HUDEP-2 (cell line): Measurements from ENCODE around the gene ATP8A1.
"Not testable (repeated sequence)": the region's sequence is repeated elsewhere in the genome, so short reads cannot be mapped to it uniquely, and the experiment has no call there.

Experiments used
- DNase-seq, 76 experiments: peaks; one replicate each; lab custom pipeline; 2025; ENCODE audit not compliant: unreplicated experiment in 76 of 76; lab: John Stamatoyannopoulos, UW

Gene ATP8A1

DNA sequence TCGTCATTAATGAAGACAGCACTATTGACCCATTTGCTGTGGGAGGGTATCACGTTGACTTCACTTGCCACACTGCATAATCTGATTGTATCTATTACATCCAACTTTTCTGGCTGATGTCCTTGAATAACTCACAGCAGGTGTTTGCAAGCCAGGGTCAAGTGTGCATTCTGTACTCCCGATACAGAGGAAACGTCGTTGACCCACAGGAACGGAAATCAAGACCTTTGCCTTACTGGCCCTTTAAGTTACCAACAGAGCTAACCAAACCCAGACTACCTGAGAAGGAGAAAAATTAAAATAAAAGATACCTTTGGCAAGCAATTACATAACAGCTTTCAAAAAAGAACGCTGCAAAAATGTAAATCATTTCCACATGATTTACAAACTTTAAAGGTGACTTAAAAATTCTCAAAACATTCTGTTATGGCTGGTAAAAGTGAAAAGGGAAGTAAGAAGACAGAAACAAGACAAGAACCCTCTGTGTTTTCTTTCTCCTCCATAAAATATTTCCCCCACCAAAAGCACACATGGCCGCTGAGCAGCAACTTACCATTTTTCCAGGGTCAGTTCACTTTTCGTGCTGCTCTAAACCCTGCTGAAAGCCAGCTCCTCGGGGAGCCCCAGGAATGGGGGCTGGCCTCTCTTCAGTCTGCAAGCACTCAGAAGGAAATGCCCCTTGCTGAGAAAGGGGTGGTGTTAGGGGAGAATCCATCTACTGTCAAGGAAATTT is 266.1 kb downstream of the ATP8A1 start:
- DNase-seq, result no peak

DNA sequence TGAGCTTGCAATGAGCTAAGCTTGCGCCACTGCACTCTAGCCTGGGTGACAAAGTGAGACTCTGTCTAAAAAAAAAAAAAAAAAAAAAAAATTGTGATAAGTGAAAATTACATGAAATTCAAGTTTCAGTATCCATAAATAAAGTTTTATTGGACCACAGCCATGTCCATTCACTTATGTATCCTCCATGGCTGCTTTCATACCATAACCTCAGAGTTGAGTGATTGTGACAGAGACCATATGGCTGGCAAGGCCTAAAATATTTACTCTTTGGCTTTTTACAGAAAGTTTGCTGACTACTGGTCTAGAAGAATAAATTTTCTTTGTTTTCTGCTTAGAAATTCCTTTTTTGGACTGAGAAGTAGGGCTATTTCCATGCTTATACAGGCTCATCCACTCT is 271.4 kb downstream of the ATP8A1 start:
- no peak for DNase-seq

DNA sequence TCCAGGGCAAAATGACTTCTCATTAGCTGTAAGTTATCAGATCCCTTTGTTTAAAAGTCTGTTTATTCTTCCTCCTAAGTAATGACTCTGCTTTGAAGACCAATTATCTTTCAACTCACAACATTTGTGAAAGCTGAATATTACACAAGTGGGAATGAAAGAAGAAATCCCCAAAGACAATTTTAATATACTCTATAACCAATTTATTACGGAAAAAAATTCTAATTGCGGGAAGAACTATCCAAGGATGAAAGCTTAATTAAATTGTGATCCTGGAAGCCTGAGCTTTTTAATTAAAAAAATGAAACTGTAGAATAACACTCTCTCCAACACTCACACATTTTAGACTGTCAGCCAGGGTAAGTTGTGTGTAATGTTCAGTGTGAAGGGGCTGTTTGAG is 275.2 kb downstream of the ATP8A1 start:
- no peak for DNase-seq

DNA sequence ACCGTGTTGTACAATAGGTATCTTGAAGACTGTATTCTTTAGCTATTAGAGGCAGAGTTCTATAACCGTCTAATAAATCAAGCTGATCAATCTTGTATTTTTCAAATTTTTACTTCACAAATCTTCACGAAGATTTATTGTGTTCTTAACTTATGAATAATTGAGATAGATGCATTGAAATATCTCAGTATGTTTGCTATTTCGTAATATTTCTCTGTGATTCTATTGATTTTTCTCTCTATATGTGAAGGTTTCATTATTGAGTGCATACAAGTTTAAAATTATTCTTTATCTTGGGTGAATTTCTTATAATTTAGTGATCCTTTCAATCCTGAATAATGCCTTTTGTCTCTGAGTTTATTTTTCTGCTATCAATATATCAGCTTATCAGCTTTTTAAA is 279.4 kb downstream of the ATP8A1 start:
- no peak for DNase-seq

GRCh38 chr4:42372303-42372702 is 284.6 kb downstream of the ATP8A1 start:
- DNase-seq, result not testable (repeated sequence)

DNA sequence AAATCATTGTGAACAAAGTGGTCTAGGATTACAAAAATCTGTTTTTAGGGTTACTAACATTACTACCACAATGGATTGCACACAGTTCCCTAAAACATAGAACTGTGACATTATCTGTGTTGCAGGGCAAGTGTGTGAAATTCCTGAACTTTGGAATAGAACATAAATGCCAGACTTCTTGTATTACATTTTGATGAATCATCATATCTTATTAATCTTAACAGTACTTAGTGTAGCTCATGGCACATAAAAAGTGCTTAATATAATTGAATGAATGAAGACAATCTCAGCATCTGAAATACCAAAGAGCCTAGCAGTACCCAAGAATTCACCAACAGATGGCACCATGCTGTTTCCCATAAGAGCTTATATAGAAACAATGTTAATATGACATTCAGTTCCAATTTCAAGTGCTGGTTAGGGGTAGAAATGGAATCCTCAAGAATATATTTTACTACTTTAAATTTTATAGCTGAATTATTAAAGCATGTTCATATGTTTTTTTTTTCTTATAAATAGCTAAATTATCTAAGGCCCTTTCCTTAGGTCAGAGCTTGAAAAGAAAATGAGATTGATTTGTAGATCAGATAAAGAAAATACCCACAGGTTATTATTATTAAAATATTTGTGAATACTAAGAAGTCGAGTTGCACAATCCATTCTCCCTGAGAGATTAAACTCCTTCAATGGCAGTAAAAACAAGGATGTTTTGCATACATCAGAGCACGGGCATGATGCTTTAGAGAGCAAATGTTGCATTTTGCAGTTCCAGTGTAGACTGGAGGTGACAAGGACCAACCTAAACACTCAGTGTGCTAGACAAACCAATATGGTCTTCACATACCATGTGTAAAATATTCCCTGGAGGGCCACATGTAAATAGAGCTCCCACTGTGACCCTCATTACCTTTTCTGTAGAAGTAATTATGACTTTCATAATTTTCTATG is 285.3 kb downstream of the ATP8A1 start:
- peak in 4 of 76 experiments; percentile 1 to 4 (median 2) for DNase-seq

GRCh38 chr4:42369489-42369888 is 287.4 kb downstream of the ATP8A1 start:
- DNase-seq, result no peak

DNA sequence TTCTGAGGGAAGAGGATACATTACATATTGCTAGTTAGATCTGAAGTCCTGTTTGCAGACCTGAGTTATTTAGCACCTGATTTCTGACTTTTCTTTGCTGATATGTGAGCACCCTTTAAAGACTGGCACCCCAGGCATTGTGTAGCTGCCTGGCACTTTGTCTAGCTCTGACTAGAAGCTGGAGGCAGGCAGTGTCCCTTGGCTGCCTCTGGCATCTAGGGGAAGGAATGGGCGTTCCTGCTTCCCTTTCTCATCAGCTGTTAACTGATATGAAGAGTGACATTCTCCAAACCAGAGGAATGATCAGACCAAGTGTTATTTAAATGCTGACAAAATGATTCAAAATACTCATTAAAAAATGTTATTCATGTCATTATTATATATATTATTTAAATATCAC is 289.9 kb downstream of the ATP8A1 start:
- DNase-seq, result peak in 1 of 76 experiments; percentile 1

GRCh38 chr4:42364266-42365053 is 292.4 kb downstream of the ATP8A1 start:
- DNase-seq, result no peak

GRCh38 chr4:42363614-42364013 is 293.3 kb downstream of the ATP8A1 start:
- DNase-seq, result no peak

- DNase-seq, result no peak
These were observed 294.3 kb downstream of the ATP8A1 start for GRCh38 chr4:42362591-42362990.

- no peak for DNase-seq
These were observed 295.4 kb downstream of the ATP8A1 start for GRCh38 chr4:42361456-42361855.

GRCh38 chr4:42360256-42360669 is 296.6 kb downstream of the ATP8A1 start:
- DNase-seq, result no peak

DNA sequence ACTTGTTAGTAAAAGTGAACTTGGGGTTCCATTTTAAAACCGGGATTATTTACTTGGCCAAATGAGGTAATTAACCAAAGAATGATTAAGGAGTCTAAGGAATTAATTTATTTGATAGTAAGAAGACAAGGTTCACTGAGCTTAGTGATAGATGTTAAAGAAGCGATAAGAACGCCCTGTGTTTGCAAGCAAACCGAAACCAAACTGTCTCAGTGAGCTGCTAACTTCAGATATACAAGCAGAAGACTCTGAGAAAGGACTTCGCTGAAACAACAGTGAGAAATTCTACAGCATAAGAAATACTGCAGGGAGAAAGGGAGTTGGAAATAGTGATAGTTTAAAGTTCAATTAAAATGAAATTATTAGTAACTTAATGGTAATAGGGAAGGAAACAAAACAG is 297.2 kb downstream of the ATP8A1 start:
- no peak for DNase-seq
